HuH-7.5 (cell line): Measurements from ENCODE around the gene CD83.
"Not testable (repeated sequence)": the region's sequence is repeated elsewhere in the genome, so short reads cannot be mapped to it uniquely, and the experiment has no call there.

Experiments
- DNase-seq: peaks from one replicate; pipeline ENCODE4 v3.0.0; 2011; ENCODE audit warnings: low spot score

The CD83 gene

GRCh38 chr6:14147891-14148290 lies 30.3 kb downstream of the CD83 start:
- no peak for DNase-seq

GRCh38 chr6:14148471-14148870 lies 30.9 kb downstream of the CD83 start:
- no peak for DNase-seq

GRCh38 chr6:14149053-14149738 lies 31.6 kb downstream of the CD83 start:
- no peak for DNase-seq

- no peak for DNase-seq
Observed at GRCh38 chr6:14149739-14150130, 32.2 kb downstream of the CD83 start.

- DNase-seq, result not testable (repeated sequence)
Observed at GRCh38 chr6:14151300-14151699, 33.7 kb downstream of the CD83 start.

GRCh38 chr6:14151773-14152172 lies 34.2 kb downstream of the CD83 start:
- no peak for DNase-seq

- no peak for DNase-seq
Observed at GRCh38 chr6:14153228-14153627, 35.7 kb downstream of the CD83 start.

- no peak for DNase-seq
Observed at GRCh38 chr6:14159090-14159489, 41.5 kb downstream of the CD83 start.

GRCh38 chr6:14162826-14163225 lies 45.3 kb downstream of the CD83 start:
- DNase-seq, result no peak

- DNase-seq, result no peak
Observed at GRCh38 chr6:14165091-14165490, 47.5 kb downstream of the CD83 start.

GRCh38 chr6:14166839-14167238 lies 49.3 kb downstream of the CD83 start:
- no peak for DNase-seq

GRCh38 chr6:14170128-14170527 lies 52.6 kb downstream of the CD83 start:
- no peak for DNase-seq

GRCh38 chr6:14172562-14172961 lies 55.0 kb downstream of the CD83 start:
- DNase-seq, result no peak

GRCh38 chr6:14174226-14174625 lies 56.7 kb downstream of the CD83 start:
- no peak for DNase-seq

GRCh38 chr6:14174996-14175395 lies 57.4 kb downstream of the CD83 start:
- no peak for DNase-seq

- no peak for DNase-seq
Observed at GRCh38 chr6:14176429-14176828, 58.9 kb downstream of the CD83 start.

- DNase-seq, result no peak
Observed at GRCh38 chr6:14177413-14178082, 60.0 kb downstream of the CD83 start.

GRCh38 chr6:14178083-14178445 lies 60.5 kb downstream of the CD83 start:
- DNase-seq, result no peak

- no peak for DNase-seq
Observed at GRCh38 chr6:14180609-14181008, 63.0 kb downstream of the CD83 start.

- DNase-seq, result no peak
Observed at GRCh38 chr6:14182916-14183315, 65.3 kb downstream of the CD83 start.
